Kidney tubule cell (primary cell): ENCODE measurements around the gene FREM2.

Experiments
- DNase-seq: peaks from one replicate; pipeline ENCODE4 v3.0.0-alpha.2; 2018; ENCODE audit warnings: low spot score

Gene FREM2

GRCh38 chr13:38763446-38764381 lies 76.8 kb downstream of the FREM2 start:
- DNase-seq: peak; percentile 58

GRCh38 chr13:38766799-38767198 lies 79.9 kb downstream of the FREM2 start:
- peak; percentile 7 for DNase-seq

GRCh38 chr13:38767506-38768265 lies 80.8 kb downstream of the FREM2 start:
- peak; percentile 54 for DNase-seq

GRCh38 chr13:38769526-38769925 lies 82.6 kb downstream of the FREM2 start:
- DNase-seq: no peak

- no peak for DNase-seq
These were observed 88.2 kb downstream of the FREM2 start for GRCh38 chr13:38775085-38775484.

GRCh38 chr13:38777347-38778119 lies 90.7 kb downstream of the FREM2 start:
- DNase-seq: no peak

- DNase-seq: no peak
These were observed 94.7 kb downstream of the FREM2 start for GRCh38 chr13:38781539-38781938.

- peak; percentile 93 for DNase-seq
These were observed 97.4 kb downstream of the FREM2 start for GRCh38 chr13:38784036-38784880.

- DNase-seq: peak; percentile 12
These were observed 98.2 kb downstream of the FREM2 start for GRCh38 chr13:38785042-38785441.

GRCh38 chr13:38785490-38785889 lies 98.6 kb downstream of the FREM2 start:
- peak; percentile 4 for DNase-seq

- no peak for DNase-seq
These were observed 100.7 kb downstream of the FREM2 start for GRCh38 chr13:38787550-38787949.

GRCh38 chr13:38796890-38797289 lies 110.0 kb downstream of the FREM2 start:
- DNase-seq: no peak

- DNase-seq: peak; percentile 23
These were observed 116.7 kb downstream of the FREM2 start for GRCh38 chr13:38803531-38803930.

GRCh38 chr13:38804061-38804460 lies 117.2 kb downstream of the FREM2 start:
- peak; percentile 55 for DNase-seq

GRCh38 chr13:38804536-38804935 lies 117.7 kb downstream of the FREM2 start:
- DNase-seq: peak; percentile 83

GRCh38 chr13:38814331-38814730 lies 127.5 kb downstream of the FREM2 start:
- DNase-seq: peak; percentile 48

- peak; percentile 44 for DNase-seq
These were observed 132.2 kb downstream of the FREM2 start for GRCh38 chr13:38819053-38819452.

- no peak for DNase-seq
These were observed 132.7 kb downstream of the FREM2 start for GRCh38 chr13:38819596-38819995.

GRCh38 chr13:38821770-38822551 lies 135.1 kb downstream of the FREM2 start:
- DNase-seq: peak; percentile 2

- peak; percentile 78 for DNase-seq
These were observed 137.5 kb downstream of the FREM2 start for GRCh38 chr13:38824342-38824741.
